HG02852 (cell line): ENCODE results near the gene EFR3B.
"Not testable (repeated sequence)": the region's sequence is repeated elsewhere in the genome, so short reads cannot be mapped to it uniquely, and the experiment has no call there.

Source experiments
- ATAC-seq: cut with Tn5 transposase; IDR thresholded peaks from one replicate; pipeline ENCODE4 v1.9.1; 2021; ENCODE audit warnings: mild to moderate bottlenecking, moderate library complexity; ENCODE audit not compliant: unreplicated experiment

The EFR3B gene

GRCh38 chr2:25104736-25105135 is 62.9 kb downstream of the EFR3B start:
- ATAC-seq: no peak

GRCh38 chr2:25105336-25106085 is 63.6 kb downstream of the EFR3B start:
- ATAC-seq: no peak

GRCh38 chr2:25109822-25110221 is 67.9 kb downstream of the EFR3B start:
- no peak for ATAC-seq

GRCh38 chr2:25112113-25112512 is 70.2 kb downstream of the EFR3B start:
- ATAC-seq: no peak

GRCh38 chr2:25115249-25115883 is 73.5 kb downstream of the EFR3B start:
- ATAC-seq: no peak

- no peak for ATAC-seq
These were observed 74.0 kb downstream of the EFR3B start for GRCh38 chr2:25115902-25116301.

GRCh38 chr2:25116956-25117355 is 75.1 kb downstream of the EFR3B start:
- ATAC-seq: no peak

GRCh38 chr2:25119263-25119662 is 77.4 kb downstream of the EFR3B start:
- ATAC-seq: no peak

- ATAC-seq: no peak
These were observed 80.5 kb downstream of the EFR3B start for GRCh38 chr2:25122367-25122766.

GRCh38 chr2:25123682-25124081 is 81.8 kb downstream of the EFR3B start:
- no peak for ATAC-seq

GRCh38 chr2:25125189-25125588 is 83.3 kb downstream of the EFR3B start:
- ATAC-seq: no peak

- ATAC-seq: no peak
These were observed 84.1 kb downstream of the EFR3B start for GRCh38 chr2:25125976-25126375.

GRCh38 chr2:25127071-25127470 is 85.2 kb downstream of the EFR3B start:
- ATAC-seq: not testable (repeated sequence)

GRCh38 chr2:25127646-25128045 is 85.8 kb downstream of the EFR3B start:
- ATAC-seq: no peak

GRCh38 chr2:25129901-25130520 is 88.1 kb downstream of the EFR3B start:
- no peak for ATAC-seq

- no peak for ATAC-seq
These were observed 89.3 kb downstream of the EFR3B start for GRCh38 chr2:25131253-25131566.

GRCh38 chr2:25131567-25132298 is 89.9 kb downstream of the EFR3B start:
- no peak for ATAC-seq

- no peak for ATAC-seq
These were observed 90.4 kb downstream of the EFR3B start for GRCh38 chr2:25132299-25132635.

GRCh38 chr2:25132693-25133092 is 90.8 kb downstream of the EFR3B start:
- no peak for ATAC-seq

- ATAC-seq: not testable (repeated sequence)
These were observed 98.7 kb downstream of the EFR3B start for GRCh38 chr2:25140535-25140934.

GRCh38 chr2:25141120-25141519 is 99.2 kb downstream of the EFR3B start:
- ATAC-seq: no peak

- ATAC-seq: no peak
These were observed 103.9 kb downstream of the EFR3B start for GRCh38 chr2:25145803-25146202.
